Memory B cell (primary cell): ENCODE data around the gene ARF1.
A peak's percentile ranks its signal among the peaks of the same experiment; 100 is the strongest.

Experiments
- ATAC-seq: fragments of 150-1000 bp; cut with Tn5 transposase; 2 replicates; pipeline ENCODE4 v1.10.0; 2021; ENCODE audit warnings: low read depth, mild to moderate bottlenecking, moderate library complexity
- DNase-seq, 2 donors: peaks; one replicate each; pipeline ENCODE4 v3.0.0; 2022; ENCODE audit warnings: low spot score in 2 of 2
- H3K27ac Mint-ChIP-seq: one replicate; pipeline ENCODE4 v1.8.0; 2022; ENCODE audit warnings: mild to moderate bottlenecking, moderate library complexity, mixed read lengths
- H3K27me3 Mint-ChIP-seq: one replicate; pipeline ENCODE4 v1.8.0; 2022; ENCODE audit warnings: mixed read lengths
- H3K36me3 Mint-ChIP-seq: one replicate; pipeline ENCODE4 v1.8.0; 2022; ENCODE audit warnings: mild to moderate bottlenecking, mixed read lengths
- H3K4me1 Mint-ChIP-seq: one replicate; pipeline ENCODE4 v1.8.0; 2022; ENCODE audit warnings: mixed read lengths
- H3K4me3 Mint-ChIP-seq: one replicate; pipeline ENCODE4 v1.8.0; 2022; ENCODE audit warnings: mild to moderate bottlenecking, moderate library complexity, mixed read lengths
- H3K9me3 Mint-ChIP-seq: one replicate; pipeline ENCODE4 v1.8.0; 2022; ENCODE audit warnings: mixed read lengths

The ARF1 gene

GRCh38 chr1:228141226-228142044, 58.9 kb downstream of the ARF1 start:
- Mint-ChIP-seq H3K36me3 (peaks cover 1% of the 10 kb centered on the region), H3K27me3 (no peaks in the 10 kb centered on the region), H3K4me1 (peaks cover 21% of the 10 kb centered on the region), H3K27ac (peak overlapping the region; percentile 91), H3K9me3 (no peaks in the 10 kb centered on the region), H3K4me3 (peak overlapping the region; percentile 90)
- DNase-seq (peak in 1 of 2 donors; percentile 12), ATAC-seq (no peak)

GRCh38 chr1:228142155-228142691, 59.7 kb downstream of the ARF1 start:
- DNase-seq (peak in 1 of 2 donors; percentile 12), ATAC-seq (no peak)
- Mint-ChIP-seq H3K27me3 (no peaks in the 10 kb centered on the region), H3K4me3 (peak overlapping the region; percentile 27), H3K4me1 (peaks cover 20% of the 10 kb centered on the region), H3K27ac (no peak overlapping the region), H3K9me3 (no peaks in the 10 kb centered on the region), H3K36me3 (peaks cover 1% of the 10 kb centered on the region)

- no peak overlapping the region for H3K27ac Mint-ChIP-seq
- peak overlapping the region; percentile 27 for H3K4me3 Mint-ChIP-seq
- DNase-seq = peak in 1 of 2 donors; percentile 9
- no peaks in the 10 kb centered on the region for H3K9me3 Mint-ChIP-seq
- no peak for ATAC-seq
- H3K4me1 Mint-ChIP-seq = peaks cover 18% of the 10 kb centered on the region
- H3K36me3 Mint-ChIP-seq = peaks cover 1% of the 10 kb centered on the region
- no peaks in the 10 kb centered on the region for H3K27me3 Mint-ChIP-seq
Observed at GRCh38 chr1:228142701-228143136, 60.2 kb downstream of the ARF1 start.

- Mint-ChIP-seq H3K36me3 (peaks cover 1% of the 10 kb centered on the region), H3K9me3 (no peaks in the 10 kb centered on the region)
- DNase-seq = peak in 1 of 2 donors; percentile 8
Observed at GRCh38 chr1:228143480-228144192, 61.1 kb downstream of the ARF1 start.

GRCh38 chr1:228144193-228144992, 61.9 kb downstream of the ARF1 start:
- no peak for DNase-seq
- peaks cover 16% of the 10 kb centered on the region for H3K4me1 Mint-ChIP-seq
- H3K4me3 Mint-ChIP-seq = no peak overlapping the region

More at GRCh38 chr1:228143480-228144192, 61.1 kb downstream of the ARF1 start:
- H3K27ac Mint-ChIP-seq = no peak overlapping the region
- H3K4me1 Mint-ChIP-seq = peaks cover 16% of the 10 kb centered on the region
- H3K4me3 Mint-ChIP-seq = peak overlapping the region; percentile 43
- H3K27me3 Mint-ChIP-seq = no peaks in the 10 kb centered on the region
- no peak for ATAC-seq

GRCh38 chr1:228144993-228145343, 62.5 kb downstream of the ARF1 start:
- no peak for DNase-seq
- H3K4me3 Mint-ChIP-seq = no peak overlapping the region
- no peaks in the 10 kb centered on the region for H3K9me3 Mint-ChIP-seq
- no peak for ATAC-seq
- peaks cover 16% of the 10 kb centered on the region for H3K4me1 Mint-ChIP-seq
- H3K27ac Mint-ChIP-seq = no peak overlapping the region
- H3K36me3 Mint-ChIP-seq = peaks cover 3% of the 10 kb centered on the region
- H3K27me3 Mint-ChIP-seq = no peaks in the 10 kb centered on the region

More at GRCh38 chr1:228144193-228144992, 61.9 kb downstream of the ARF1 start:
- Mint-ChIP-seq H3K27ac (no peak overlapping the region), H3K27me3 (no peaks in the 10 kb centered on the region), H3K36me3 (peaks cover 3% of the 10 kb centered on the region), H3K9me3 (no peaks in the 10 kb centered on the region)
- no peak for ATAC-seq

- Mint-ChIP-seq H3K36me3 (peaks cover 3% of the 10 kb centered on the region), H3K4me3 (no peak overlapping the region), H3K4me1 (peaks cover 16% of the 10 kb centered on the region), H3K9me3 (no peaks in the 10 kb centered on the region), H3K27me3 (no peaks in the 10 kb centered on the region), H3K27ac (no peak overlapping the region)
- ATAC-seq (no peak), DNase-seq (no peak)
Observed at GRCh38 chr1:228145463-228146416, 63.2 kb downstream of the ARF1 start.

GRCh38 chr1:228146417-228147150, 64.1 kb downstream of the ARF1 start:
- Mint-ChIP-seq H3K36me3 (peaks cover 3% of the 10 kb centered on the region), H3K4me1 (peaks cover 13% of the 10 kb centered on the region), H3K27me3 (no peaks in the 10 kb centered on the region), H3K9me3 (no peaks in the 10 kb centered on the region), H3K27ac (no peak overlapping the region), H3K4me3 (no peak overlapping the region)
- DNase-seq (no peak), ATAC-seq (no peak)

GRCh38 chr1:228147151-228147693, 64.7 kb downstream of the ARF1 start:
- Mint-ChIP-seq H3K27me3 (no peaks in the 10 kb centered on the region), H3K9me3 (no peaks in the 10 kb centered on the region), H3K4me1 (peaks cover 13% of the 10 kb centered on the region), H3K27ac (no peak overlapping the region), H3K4me3 (no peak overlapping the region), H3K36me3 (peaks cover 3% of the 10 kb centered on the region)
- DNase-seq = peak in 1 of 2 donors; percentile 9
- ATAC-seq = no peak

GRCh38 chr1:228147768-228148167, 65.3 kb downstream of the ARF1 start:
- Mint-ChIP-seq H3K27ac (no peak overlapping the region), H3K36me3 (peaks cover 3% of the 10 kb centered on the region), H3K9me3 (no peaks in the 10 kb centered on the region), H3K27me3 (no peaks in the 10 kb centered on the region), H3K4me1 (peaks cover 13% of the 10 kb centered on the region), H3K4me3 (no peak overlapping the region)
- ATAC-seq = no peak
- no peak for DNase-seq

- H3K4me3 Mint-ChIP-seq = no peak overlapping the region
- H3K36me3 Mint-ChIP-seq = peaks cover 3% of the 10 kb centered on the region
- H3K27ac Mint-ChIP-seq = no peak overlapping the region
Observed at GRCh38 chr1:228148196-228148861, 65.8 kb downstream of the ARF1 start.

More at GRCh38 chr1:228148196-228148861, 65.8 kb downstream of the ARF1 start:
- ATAC-seq = no peak
- Mint-ChIP-seq H3K9me3 (no peaks in the 10 kb centered on the region), H3K27me3 (no peaks in the 10 kb centered on the region), H3K4me1 (peaks cover 12% of the 10 kb centered on the region)
- no peak for DNase-seq
